ENCODE results near the gene PCED1B.
"Not testable (repeated sequence)": the region's sequence is repeated elsewhere in the genome, so short reads cannot be mapped to it uniquely, and the experiment has no call there.

PCED1B gene

GRCh38 chr12:47273191-47273626 lies 193.8 kb downstream of the PCED1B start:
- no peak for DNase-seq (ENCODE audit: low spot score)

- no peak for DNase-seq (ENCODE audit: low spot score)
These were observed 195.3 kb downstream of the PCED1B start for GRCh38 chr12:47274760-47275159.

- DNase-seq (ENCODE audit: low spot score), result no peak
These were observed 196.8 kb downstream of the PCED1B start for GRCh38 chr12:47276253-47276620.

GRCh38 chr12:47276621-47277309 lies 197.3 kb downstream of the PCED1B start:
- no peak for DNase-seq (ENCODE audit: low spot score)

GRCh38 chr12:47277972-47278448 lies 198.6 kb downstream of the PCED1B start:
- no peak for DNase-seq (ENCODE audit: low spot score)

- DNase-seq (ENCODE audit: low spot score), result not testable (repeated sequence)
These were observed 200.3 kb downstream of the PCED1B start for GRCh38 chr12:47279758-47280157.

- DNase-seq (ENCODE audit: low spot score), result no peak
These were observed 201.3 kb downstream of the PCED1B start for GRCh38 chr12:47280543-47281300.

- DNase-seq (ENCODE audit: low spot score), result no peak
These were observed 202.3 kb downstream of the PCED1B start for GRCh38 chr12:47281667-47282171.

GRCh38 chr12:47282206-47282605 lies 202.8 kb downstream of the PCED1B start:
- DNase-seq (ENCODE audit: low spot score), result no peak
